A549 (cell line): Measurements from ENCODE around the gene POLR2H. TPM values are rescaled to one million over a fixed set of nuclear protein-coding genes. Genes with fewer than 3 reads are reported as not detected.

Experiments used
- ATAC-seq, 2 experiments: fragments of 200-7000 bp in 1 of 2; fragments of >200 bp in 1 of 2; cut with Nextera tagmentation in 1 of 2; cut with Tn5 transposase in 1 of 2; 3 replicates each; pipeline versions ENCODE4 v1.8.0 to v1.9.1; 2018 to 2020; ENCODE audit warnings: mild to moderate bottlenecking in 1 of 2, moderate library complexity in 1 of 2
- CTCF ChIA-PET: fragments of 300-600 bp; sonication (Branson Sonifier 250); formaldehyde crosslinking; extraction: SDS; loops from one replicate; lab custom pipeline; 2021; ENCODE audit warnings: antibody characterized with exemption, inconsistent platforms; lab: Yijun Ruan, JAX
- POLR2A ChIA-PET: fragments of 350-600 bp; formaldehyde crosslinking; extraction: SDS; loops from one replicate; lab custom pipeline; 2021; ENCODE audit warnings: antibody characterized with exemption, inconsistent platforms; lab: Yijun Ruan, JAX
- DNase-seq, 2 experiments: peaks; one replicate each; pipeline versions ENCODE4 v3.0.0 to v3.0.0-alpha.2; 2011 to 2016; ENCODE audit warnings: low read depth in 1 of 2, low spot score in 1 of 2
- FAIRE-seq: peaks from 2 replicates; lab custom pipeline; 2011; peaks lifted over from hg19 to GRCh38; lab: Jason Lieb, UNC
- H3K27ac ChIP-seq, 2 experiments: fragments of >200 bp; sonication (Bioruptor Twin); formaldehyde crosslinking; 3 replicates each; pipeline ENCODE4 v1.5.1; 2016 to 2017
- H3K4me1 ChIP-seq: fragments of >200 bp; sonication (Bioruptor Twin); formaldehyde crosslinking; 3 replicates; pipeline ENCODE4 v1.6.1; 2016
- H3K4me2 ChIP-seq: fragments of >200 bp; sonication (Bioruptor Twin); formaldehyde crosslinking; 3 replicates; pipeline ENCODE4 v1.6.1; 2016
- H3K4me3 ChIP-seq: fragments of >200 bp; sonication (Bioruptor Twin); formaldehyde crosslinking; 3 replicates; pipeline ENCODE4 v1.5.1; 2016
- H3K9me3 ChIP-seq: fragments of >200 bp; sonication (Bioruptor Twin); formaldehyde crosslinking; 3 replicates; pipeline ENCODE4 v1.6.1; 2016
- ATOH8 ChIP-seq: fragments of 250-450 bp; sonication (Bioruptor Pico); IDR thresholded peaks from 2 replicates; pipeline ENCODE4 v1.5.0; 2020; ENCODE audit warnings: low read depth, mild to moderate bottlenecking, moderate library complexity
- CBX8 ChIP-seq: fragments of 200-600 bp; sonication (generic); IDR thresholded peaks from 2 replicates; pipeline ENCODE4 v1.6.1; 2016
- CHD2 ChIP-seq: fragments of 150-350 bp; IDR thresholded peaks from 2 replicates; pipeline ENCODE4 v1.6.1; 2014; ENCODE audit warnings: low read length; ENCODE audit not compliant: partially characterized antibody
- E2F6 ChIP-seq: IDR thresholded peaks from 2 replicates; pipeline ENCODE4 v1.6.1; 2012; ENCODE audit warnings: low read depth, borderline replicate concordance
- ELK1 ChIP-seq: fragments of 150-350 bp; IDR thresholded peaks from 2 replicates; pipeline ENCODE4 v1.6.1; 2014; ENCODE audit warnings: low read depth, mild to moderate bottlenecking, low read length
- ESRRA ChIP-seq: fragments of 150-350 bp; IDR thresholded peaks from 2 replicates; pipeline ENCODE4 v1.6.1; 2014; ENCODE audit warnings: mild to moderate bottlenecking, low read length, borderline replicate concordance
- FOXS1 ChIP-seq: fragments of 250-450 bp; sonication (Bioruptor Pico); IDR thresholded peaks from 2 replicates; pipeline ENCODE4 v1.5.0; 2020; ENCODE audit warnings: mild to moderate bottlenecking, moderate library complexity
- GATA3 ChIP-seq: IDR thresholded peaks from 2 replicates; pipeline ENCODE4 v1.6.1; 2012; ENCODE audit warnings: borderline replicate concordance
- JUNB ChIP-seq: fragments of >200 bp; sonication (Bioruptor Twin); formaldehyde crosslinking; IDR thresholded peaks from 2 replicates; pipeline ENCODE4 v1.6.1; 2016
- KDM1A ChIP-seq: fragments of 200-600 bp; sonication (generic); IDR thresholded peaks from 2 replicates; pipeline ENCODE4 v1.6.1; 2016; ENCODE audit warnings: low read depth, mild to moderate bottlenecking
- KDM5A ChIP-seq: fragments of 200-600 bp; sonication (generic); IDR thresholded peaks from 2 replicates; pipeline ENCODE4 v1.6.1; 2016; ENCODE audit warnings: antibody characterized with exemption, mild to moderate bottlenecking
- MAFK ChIP-seq: fragments of 450-650 bp; IDR thresholded peaks from 2 replicates; pipeline ENCODE4 v1.6.1; 2014; ENCODE audit not compliant: partially characterized antibody
- MYC ChIP-seq: IDR thresholded peaks from 2 replicates; pipeline ENCODE4 v1.6.1; 2012; ENCODE audit warnings: mild to moderate bottlenecking, inconsistent platforms, low read length, improper control_type of control experiment, borderline replicate concordance
- NR3C1 ChIP-seq: fragments of >200 bp; sonication (Bioruptor Twin); formaldehyde crosslinking; IDR thresholded peaks from 3 replicates; pipeline ENCODE4 v1.6.1; 2017
- PBX3 ChIP-seq: IDR thresholded peaks from 2 replicates; pipeline ENCODE4 v1.6.1; 2012
- REST ChIP-seq: fragments of 200-600 bp; sonication (generic); IDR thresholded peaks from 2 replicates; pipeline ENCODE4 v1.6.1; 2016; ENCODE audit warnings: antibody characterized with exemption, mild to moderate bottlenecking, moderate library complexity
- RFX5 ChIP-seq: fragments of 450-650 bp; IDR thresholded peaks from 2 replicates; pipeline ENCODE4 v1.7.1; 2014; ENCODE audit warnings: antibody characterized with exemption, mild to moderate bottlenecking, moderate library complexity
- SMC3 ChIP-seq: fragments of >200 bp; sonication (Bioruptor Twin); formaldehyde crosslinking; IDR thresholded peaks from 3 replicates; pipeline ENCODE4 v1.6.1; 2018; ENCODE audit warnings: inconsistent platforms
- ZC3H11A ChIP-seq: fragments of 450-650 bp; IDR thresholded peaks from 2 replicates; pipeline ENCODE4 v1.6.1; 2014; ENCODE audit warnings: antibody characterized with exemption, mild to moderate bottlenecking
- ZFP36 ChIP-seq: fragments of 450-650 bp; IDR thresholded peaks from 2 replicates; pipeline ENCODE4 v1.6.1; 2014; ENCODE audit warnings: borderline replicate concordance; ENCODE audit not compliant: partially characterized antibody
- WGBS: methylation state at CpG from one replicate; pipeline ENCODE4 v1.1.6; 2017; ENCODE audit errors: missing lambda C conversion rate; 5-methylcytosine and 5-hydroxymethylcytosine counted together
- polyA plus RNA-seq, 4 experiments: library from polyadenylated mRNA; depleted of rRNA in 3 of 4; stranded (reverse); fragments of >200 nt; fragmentation: RNase III in 1 of 4; extraction: RNeasy Plus Mini Kit Qiagen cat#74134 plus additional on column Dnase treatment in 1 of 4; gene quantifications; 2 replicates in 3 of 4; 3 replicates in 1 of 4; pipeline ENCODE4 v1.2.3, GENCODE V29; 2011 to 2017

Gene POLR2H
- polyA plus RNA-seq, 2 of the 4 experiments (the other 2 are of a cell fraction) = 104 to 127 TPM

- Histone ChIP-seq H3K27ac (no peak overlapping the region), H3K4me2 (no peak overlapping the region), H3K4me3 (no peak overlapping the region), H3K9me3 (no peaks in the 10 kb centered on the region)
- CTCF ChIA-PET = interaction anchor here (0.6 to 13.6 kb wide), 7 partner anchors 13 to 174 kb away, joined by 3 to 171 read pairs (median 4); no protein-coding TSS in a partner anchor
- ATAC-seq (no peak), FAIRE-seq (no peak)
- 87% methylated on average over 5 of the region's 5 CpGs for WGBS
- TF ChIP-seq ESRRA = no peak
- TF ChIP-seq KDM5A = no peak
- TF ChIP-seq, all 56 proteins: peak for 0
- no peak for DNase-seq
- POLR2A ChIA-PET = no interaction called here
- H3K4me1 ChIP-seq = peaks cover 17% of the 10 kb centered on the region; the same call in 2 of the 3 replicates
Measured at GRCh38 chr3:184366619-184367289, 5.2 kb downstream of the POLR2H start.

- no peak for TF ChIP-seq NR3C1
- TF ChIP-seq ELK1 = no peak
- TF ChIP-seq MAFK = no peak
- no peak for TF ChIP-seq RFX5
- TF ChIP-seq KDM1A = no peak
- no peak for TF ChIP-seq FOXS1 (CRISPR knock-in tag)
- no peak for TF ChIP-seq CHD2
- no peak for TF ChIP-seq ESRRA
- no peak for TF ChIP-seq MYC
- no peak for TF ChIP-seq CBX8
- no peak for TF ChIP-seq E2F6
- no peak for TF ChIP-seq REST
- TF ChIP-seq ATOH8 (CRISPR knock-in tag) = no peak
- TF ChIP-seq SMC3 = no peak
- no peak for TF ChIP-seq GATA3
- TF ChIP-seq ZFP36 = no peak
- no peak for TF ChIP-seq KDM5A
- TF ChIP-seq ZC3H11A = no peak
- no peak for TF ChIP-seq JUNB
- no peak for TF ChIP-seq PBX3
- Histone ChIP-seq H3K27ac (no peak overlapping the region), H3K4me3 (no peak overlapping the region), H3K9me3 (no peaks in the 10 kb centered on the region), H3K4me2 (no peak overlapping the region), H3K4me1 (peaks cover 18% of the 10 kb centered on the region; the same call in 2 of the 3 replicates)
- DNase-seq = no peak
- ChIA-PET CTCF (interaction anchor here (0.8 to 13.6 kb wide), 9 partner anchors 11 to 193 kb away, joined by 3 to 171 read pairs (median 4); partner anchors contain the start of gene EPHB3), POLR2A (no interaction called here)
- 95% methylated on average over 9 of the region's 9 CpGs for WGBS
- no peak for FAIRE-seq
- ATAC-seq = no peak
Measured at GRCh38 chr3:184368116-184368515, 6.6 kb downstream of the POLR2H start.
